Kidney (tissue), 14 donors: ENCODE results near the gene MED20. TPM values are rescaled to one million over a fixed set of nuclear protein-coding genes. Genes with fewer than 3 reads are reported as not detected.

Experiments
- DNase-seq, 5 donors: peaks; one replicate each; pipeline ENCODE4 v3.0.0-alpha.2; 2013 to 2020
- FAIRE-seq: peaks from 2 replicates; lab custom pipeline; 2012; peaks lifted over from hg19 to GRCh38; lab: Jason Lieb, UNC
- H3K27ac ChIP-seq, 2 donors: one replicate each; pipeline ENCODE4 v1.7.0; 2013; ENCODE audit warnings: low read depth in 2 of 2, low read length in 2 of 2, inconsistent platforms in 1 of 2
- H3K27me3 ChIP-seq: one replicate; pipeline ENCODE4 v1.7.1; 2013; ENCODE audit warnings: low read length, inconsistent platforms; ENCODE audit not compliant: control insufficient read depth, insufficient read depth
- H3K36me3 ChIP-seq, 3 donors: one replicate each; pipeline versions ENCODE4 v1.7.0 to v1.7.1; 2013; ENCODE audit warnings: low read length in 3 of 3, control low read depth in 1 of 3, inconsistent platforms in 1 of 3; ENCODE audit not compliant: insufficient read depth in 3 of 3, control insufficient read depth in 2 of 3
- H3K4me1 ChIP-seq, 3 donors: one replicate each; pipeline versions ENCODE4 v1.7.0 to v1.7.1; 2013; ENCODE audit warnings: low read length in 3 of 3, inconsistent platforms in 1 of 3, low read depth in 1 of 3; ENCODE audit not compliant: control insufficient read depth in 2 of 3, insufficient read depth in 2 of 3
- H3K4me3 ChIP-seq, 3 donors: one replicate each; pipeline versions ENCODE4 v1.7.0 to v1.8.1; 2013; ENCODE audit warnings: low read length in 3 of 3, control low read depth in 1 of 3, inconsistent platforms in 1 of 3
- H3K9ac ChIP-seq, 3 donors: one replicate each; pipeline versions ENCODE4 v1.7.0 to v1.7.1; 2013; ENCODE audit warnings: low read length in 3 of 3, control low read depth in 1 of 3, inconsistent platforms in 1 of 3
- H3K9me3 ChIP-seq, 3 donors: one replicate each; pipeline versions ENCODE4 v1.7.0 to v1.7.1; 2013; ENCODE audit warnings: low read length in 3 of 3, control low read depth in 1 of 3, inconsistent platforms in 1 of 3; ENCODE audit not compliant: control insufficient read depth in 2 of 3, insufficient read depth in 1 of 3
- intact Hi-C: fragments of 100-400 bp; cut with DNase I; formaldehyde crosslinking; loops from one replicate; pipeline ENCODE4 v1.11.1; 2022
- polyA plus RNA-seq: library from polyadenylated mRNA; stranded (reverse); fragments of 350-450 nt; fragmentation: Illumina TruSeq; extraction: RNeasy Lipid Tissue Mini Kit (QIAGEN cat#74804); gene quantifications from one replicate; pipeline ENCODE4 v1.2.3, GENCODE V29; 2014; ENCODE audit warnings: low read depth, low replicate concordance; ENCODE audit not compliant: insufficient read depth
- total RNA-seq: library from RNA; stranded (reverse); fragmentation: NEBNext Ultra II Directional; extraction: Animal tissue kit (Norgen Biotek cat#: 25700); gene quantifications from one replicate; pipeline ENCODE4 v1.2.1, GENCODE V29; 2021
- TF ChIP-seq, protein P1 (sequence below): IDR thresholded peaks from 3 replicates; pipeline ENCODE4 v1.5.1; 2012; ENCODE audit warnings: mild to moderate bottlenecking, moderate library complexity, borderline replicate concordance; ENCODE audit not compliant: insufficient read depth; ENCODE audit errors: extremely low read depth
- donor health status: control.
- donor health status: control.
- donor health status: control.
- donor health status: control.
- donor health status: control.
- donor health status: DM: yes; HTN: yes; CAD: no.
- donor health status: Normal renal cell carcinoma (clear cell type).

Gene MED20
- total and polyA plus RNA-seq, 2 donors from 2014 or later, result 15.1 to 22.0 TPM

- no peaks in the 10 kb centered on the region for H3K9me3 ChIP-seq
- DNase-seq (no peak), FAIRE-seq (no peak)
- H3K9ac ChIP-seq, result no peak overlapping the region
- TF ChIP-seq, protein P1, sequence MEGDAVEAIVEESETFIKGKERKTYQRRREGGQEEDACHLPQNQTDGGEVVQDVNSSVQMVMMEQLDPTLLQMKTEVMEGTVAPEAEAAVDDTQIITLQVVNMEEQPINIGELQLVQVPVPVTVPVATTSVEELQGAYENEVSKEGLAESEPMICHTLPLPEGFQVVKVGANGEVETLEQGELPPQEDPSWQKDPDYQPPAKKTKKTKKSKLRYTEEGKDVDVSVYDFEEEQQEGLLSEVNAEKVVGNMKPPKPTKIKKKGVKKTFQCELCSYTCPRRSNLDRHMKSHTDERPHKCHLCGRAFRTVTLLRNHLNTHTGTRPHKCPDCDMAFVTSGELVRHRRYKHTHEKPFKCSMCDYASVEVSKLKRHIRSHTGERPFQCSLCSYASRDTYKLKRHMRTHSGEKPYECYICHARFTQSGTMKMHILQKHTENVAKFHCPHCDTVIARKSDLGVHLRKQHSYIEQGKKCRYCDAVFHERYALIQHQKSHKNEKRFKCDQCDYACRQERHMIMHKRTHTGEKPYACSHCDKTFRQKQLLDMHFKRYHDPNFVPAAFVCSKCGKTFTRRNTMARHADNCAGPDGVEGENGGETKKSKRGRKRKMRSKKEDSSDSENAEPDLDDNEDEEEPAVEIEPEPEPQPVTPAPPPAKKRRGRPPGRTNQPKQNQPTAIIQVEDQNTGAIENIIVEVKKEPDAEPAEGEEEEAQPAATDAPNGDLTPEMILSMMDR, result no peak
- H3K4me3 ChIP-seq, result no peak overlapping the region
- H3K27me3 ChIP-seq, result no peaks in the 10 kb centered on the region
- H3K4me1 ChIP-seq, result no peaks in the 10 kb centered on the region
- intact Hi-C loops, result no loop called here
- no peak overlapping the region for H3K27ac ChIP-seq
- H3K36me3 ChIP-seq, result no peaks in the 10 kb centered on the region
These were observed 61.6 kb downstream of the MED20 start for GRCh38 chr6:41859356-41859755.

DNA sequence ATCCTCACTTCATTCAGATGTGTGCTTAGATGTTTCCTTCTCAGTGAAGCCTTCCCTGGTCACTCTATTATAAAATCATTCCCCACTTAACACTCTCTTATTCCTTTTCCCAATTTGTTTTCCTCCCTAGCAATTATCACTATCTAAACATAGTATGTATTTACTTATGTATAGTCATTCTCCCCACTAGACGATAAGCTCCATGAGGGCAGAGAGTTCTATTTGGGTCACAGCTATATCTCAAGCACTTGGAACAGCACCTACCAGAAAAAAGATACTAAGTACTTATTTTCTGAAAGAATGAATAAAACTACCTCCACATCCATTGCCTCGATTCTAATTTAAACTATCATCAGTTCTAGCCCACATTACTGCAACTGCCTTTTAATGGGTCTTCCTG, 62.2 kb downstream of the MED20 start:
- Histone ChIP-seq H3K27ac (no peak overlapping the region), H3K9ac (no peak overlapping the region), H3K27me3 (no peaks in the 10 kb centered on the region), H3K4me1 (no peaks in the 10 kb centered on the region), H3K4me3 (no peak overlapping the region), H3K36me3 (no peaks in the 10 kb centered on the region), H3K9me3 (no peaks in the 10 kb centered on the region)
- DNase-seq (no peak), FAIRE-seq (no peak)
- intact Hi-C loops, result no loop called here
- TF ChIP-seq, protein P1, result no peak

Other genes with a start within 250 kb of the MED20 start
- 50.7 TPM for gene TFEB, start 185.5 kb downstream of the MED20 start, total RNA-seq
- 51.0 TPM for gene TFEB, start 185.5 kb downstream of the MED20 start, polyA plus RNA-seq
- not detected for gene PGC, start 173.7 kb downstream of the MED20 start, total RNA-seq
- gene PGC, start 173.7 kb downstream of the MED20 start, polyA plus RNA-seq, result 0.39 TPM
- 7.0 TPM for gene FRS3, start 141.2 kb downstream of the MED20 start, total RNA-seq
- 5.3 TPM for gene FRS3, start 141.2 kb downstream of the MED20 start, polyA plus RNA-seq
- 6.5 TPM for gene PRICKLE4, start 140.4 kb downstream of the MED20 start, total RNA-seq
- gene PRICKLE4, start 140.4 kb downstream of the MED20 start, polyA plus RNA-seq, result 1.4 TPM
- 150 TPM for gene TOMM6, start 133.4 kb downstream of the MED20 start, total RNA-seq
- 479 TPM for gene TOMM6, start 133.4 kb downstream of the MED20 start, polyA plus RNA-seq
- 3.4 TPM for gene USP49, start 25.8 kb downstream of the MED20 start, total RNA-seq
- 1.1 TPM for gene USP49, start 25.8 kb downstream of the MED20 start, polyA plus RNA-seq
- gene BYSL, start 360 bp upstream of the MED20 start, total RNA-seq, result 14.3 TPM
- gene BYSL, start 360 bp upstream of the MED20 start, polyA plus RNA-seq, result 10.1 TPM
- gene CCND3, start 20.7 kb upstream of the MED20 start, total RNA-seq, result 139 TPM
- 42.1 TPM for gene CCND3, start 20.7 kb upstream of the MED20 start, polyA plus RNA-seq
- 32.0 TPM for gene TAF8, start 129.4 kb upstream of the MED20 start, total RNA-seq
- 16.3 TPM for gene TAF8, start 129.4 kb upstream of the MED20 start, polyA plus RNA-seq
- gene C6orf132, start 221.5 kb upstream of the MED20 start, total RNA-seq, result 42.7 TPM
- gene C6orf132, start 221.5 kb upstream of the MED20 start, polyA plus RNA-seq, result 5.6 TPM